Hippocampal formation (tissue), 2 donors: ENCODE data around the gene IMP3.

ENCODE experiments used
- DNase-seq, 2 donors: peaks; one replicate each; lab custom pipeline; 2025; lab: John Stamatoyannopoulos, UW

IMP3 gene

GRCh38 chr15:75672646-75673425 is 32.8 kb upstream of the IMP3 start:
- DNase-seq: no peak

GRCh38 chr15:75671730-75672602 is 31.9 kb upstream of the IMP3 start:
- no peak for DNase-seq

DNA sequence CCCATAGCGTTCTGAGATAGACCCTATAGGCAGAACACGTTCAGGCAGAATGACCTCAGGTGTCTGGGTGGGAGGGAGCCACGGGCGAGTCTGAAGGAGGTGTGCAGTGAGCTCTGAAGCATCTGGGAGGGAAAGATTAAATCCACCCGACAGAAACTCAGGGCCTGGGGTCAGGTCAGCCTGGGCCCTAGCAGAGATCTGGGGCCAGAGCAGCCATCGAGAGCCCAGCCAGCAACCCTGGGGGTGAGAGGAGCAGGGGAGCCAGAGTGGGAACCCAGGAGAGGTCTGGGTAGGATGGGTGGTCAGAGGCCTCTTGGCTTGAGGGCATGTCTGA is 29.8 kb upstream of the IMP3 start:
- no peak for DNase-seq

DNA sequence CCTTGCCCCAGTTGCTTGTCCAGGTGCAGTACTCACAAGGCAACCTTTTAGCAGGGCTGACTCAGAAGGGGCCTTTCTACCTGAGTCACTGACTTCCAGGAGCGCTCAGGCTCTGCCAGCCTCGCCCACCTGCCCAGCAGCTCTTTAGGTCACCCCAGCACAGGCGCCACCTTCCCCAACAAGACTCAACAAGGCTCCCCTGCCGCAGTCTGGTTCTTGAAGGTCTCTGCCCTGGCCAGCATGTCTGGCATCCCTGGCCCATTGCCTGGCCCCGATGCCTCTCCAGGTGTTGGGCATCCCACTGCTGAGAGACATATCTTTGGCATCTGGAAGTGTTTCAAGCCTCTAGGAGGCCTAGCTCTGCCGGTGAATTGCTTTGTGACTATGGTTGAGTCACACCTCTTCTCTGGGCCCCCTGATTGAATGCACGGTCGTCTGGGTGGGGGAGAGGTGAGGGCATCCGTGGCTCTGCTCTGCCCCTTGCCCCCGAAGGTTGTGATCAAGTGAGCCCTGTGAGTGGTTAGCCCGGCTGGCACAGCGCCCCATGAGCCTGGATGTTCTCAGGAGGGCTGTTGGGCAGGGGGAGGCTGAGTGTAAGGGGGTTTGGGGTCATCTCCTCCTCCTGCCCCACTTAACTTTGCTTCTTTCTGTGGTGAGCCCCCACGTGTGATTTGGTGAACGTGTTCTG is 29.3 kb upstream of the IMP3 start:
- DNase-seq: no peak

DNA sequence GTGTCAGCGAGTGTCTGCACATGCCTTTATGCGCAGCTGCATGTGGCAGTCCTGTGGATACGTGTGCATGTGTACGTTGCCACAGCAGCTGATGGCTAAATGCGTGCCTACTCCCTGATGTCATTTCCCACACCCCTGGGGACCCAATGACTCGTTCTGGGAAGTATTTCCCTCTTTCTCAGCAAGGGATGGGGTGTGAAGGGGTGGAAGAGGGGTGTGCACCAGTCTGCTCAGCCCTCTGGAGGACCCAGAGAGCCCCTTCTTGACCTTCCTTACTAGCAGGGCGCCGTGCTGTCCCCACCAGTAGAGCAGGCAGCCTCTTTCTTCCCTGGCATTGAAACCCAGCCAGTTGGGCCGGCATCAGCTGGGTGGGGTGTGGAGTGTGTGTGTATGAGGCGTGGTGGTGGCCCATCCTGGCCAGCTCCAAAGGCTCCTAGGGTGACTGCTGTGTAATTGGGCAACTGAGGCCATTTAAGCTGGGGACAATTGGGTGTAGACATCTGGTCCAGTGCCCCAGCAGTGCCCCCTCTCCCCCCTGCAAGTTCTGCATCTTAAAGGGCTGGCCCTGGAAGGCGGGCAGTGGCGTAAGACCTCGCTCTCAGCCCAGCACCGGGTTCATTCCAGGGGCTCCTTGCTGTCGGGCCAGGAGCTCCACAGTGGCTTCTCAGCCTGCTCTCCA is 26.9 kb upstream of the IMP3 start:
- DNase-seq: no peak

- no peak for DNase-seq
These were observed 24.0 kb upstream of the IMP3 start for GRCh38 chr15:75663931-75664421.

DNA sequence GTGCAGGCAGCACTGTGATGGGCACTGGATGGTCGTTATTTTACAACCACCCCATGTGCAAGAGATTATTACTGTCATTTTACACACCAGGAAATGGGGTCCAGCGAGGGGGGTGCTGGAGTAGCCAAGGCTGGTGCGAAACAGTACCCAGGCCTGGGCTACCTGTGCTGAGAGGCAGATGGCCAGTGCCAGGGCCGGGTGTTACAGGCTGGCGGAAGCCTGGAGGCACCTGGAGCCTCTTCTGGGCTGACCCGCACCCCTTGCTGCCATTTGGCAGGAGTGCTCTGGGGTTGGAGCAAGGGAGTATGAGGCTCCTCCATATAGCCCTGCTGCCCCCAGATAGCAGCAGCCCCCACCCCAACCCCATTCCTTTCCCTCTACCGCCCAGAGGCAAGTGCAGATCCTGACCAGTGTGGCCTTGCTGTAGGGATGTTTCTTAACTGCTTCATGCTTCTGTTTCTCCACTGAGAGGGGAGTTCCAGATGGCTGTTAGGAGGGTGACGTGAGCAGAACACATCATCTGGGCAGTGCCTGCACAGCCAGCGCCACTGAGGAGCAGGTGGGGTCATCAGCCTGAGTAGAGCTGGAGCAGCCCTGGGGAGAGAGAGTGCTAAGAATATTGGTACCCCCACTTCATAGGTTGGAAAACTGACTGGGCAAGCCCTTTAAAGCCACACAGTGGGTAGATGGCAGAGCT is 22.9 kb upstream of the IMP3 start:
- DNase-seq: no peak

- DNase-seq: no peak
These were observed 21.7 kb upstream of the IMP3 start for GRCh38 chr15:75661756-75662140.

DNA sequence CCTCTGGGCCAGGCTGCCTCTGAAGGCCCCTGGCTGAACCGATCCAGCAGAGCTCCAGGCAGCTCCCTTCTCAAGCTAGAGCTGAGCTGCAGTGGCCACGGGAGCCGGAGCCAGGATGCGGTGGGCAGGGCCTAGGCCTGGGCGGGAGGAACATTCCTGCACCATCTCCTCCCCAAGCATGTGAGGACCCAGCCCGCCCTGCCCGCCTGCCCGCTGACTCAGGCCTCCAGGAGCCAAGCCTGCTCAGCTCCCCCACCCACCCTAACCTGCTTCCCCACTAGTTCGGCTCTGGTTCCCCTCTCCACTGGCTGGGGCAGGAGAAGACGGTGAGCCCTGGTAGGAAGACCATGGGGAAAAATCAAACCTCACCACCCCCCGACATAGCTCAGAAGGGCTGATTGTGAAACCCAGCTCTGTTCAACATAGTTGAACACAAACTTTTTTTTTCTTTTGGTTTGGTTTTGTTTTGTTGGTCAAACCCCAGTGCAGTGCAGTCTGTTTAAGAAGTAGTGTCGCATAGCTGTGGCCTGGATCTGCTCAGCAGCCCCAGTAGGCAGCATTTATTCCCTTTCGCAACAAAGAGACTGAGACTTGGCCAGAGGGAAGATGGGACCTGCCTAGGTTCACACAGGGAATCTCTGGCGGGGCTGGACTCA is 21.2 kb upstream of the IMP3 start:
- no peak for DNase-seq

DNA sequence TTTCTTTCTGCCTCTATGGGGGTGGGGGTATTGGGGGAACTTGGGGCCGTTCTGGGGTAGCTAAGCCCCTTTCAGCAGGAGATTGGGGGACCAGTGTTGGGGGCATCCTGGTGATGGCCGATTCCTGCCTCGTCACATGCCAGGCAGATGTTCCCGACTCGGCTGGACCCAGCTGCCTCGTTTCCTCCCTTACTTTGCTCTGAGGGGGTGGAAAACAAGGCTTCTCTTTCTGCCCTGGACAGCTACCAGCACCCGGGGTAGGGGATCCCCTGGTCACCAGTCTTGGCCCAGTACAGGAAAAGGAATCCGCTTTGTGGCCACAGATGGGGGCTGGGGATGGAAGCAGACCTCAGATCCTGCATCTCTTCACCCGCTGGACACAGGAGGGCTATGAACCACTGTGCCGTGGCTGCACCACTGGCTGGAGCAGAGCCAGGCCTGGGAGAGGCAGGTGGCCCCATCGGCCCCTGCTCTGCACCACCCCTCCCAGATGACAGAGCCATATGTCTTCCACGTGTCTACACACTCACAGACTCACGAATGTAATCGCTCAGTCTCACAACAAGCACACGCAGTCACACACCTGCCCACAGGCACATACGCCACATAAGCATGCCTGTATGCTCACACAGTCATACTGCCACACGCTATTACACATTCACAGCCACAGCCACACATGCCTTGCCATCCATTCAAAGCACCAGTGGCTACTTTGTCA is 20.1 kb upstream of the IMP3 start:
- DNase-seq: no peak

DNA sequence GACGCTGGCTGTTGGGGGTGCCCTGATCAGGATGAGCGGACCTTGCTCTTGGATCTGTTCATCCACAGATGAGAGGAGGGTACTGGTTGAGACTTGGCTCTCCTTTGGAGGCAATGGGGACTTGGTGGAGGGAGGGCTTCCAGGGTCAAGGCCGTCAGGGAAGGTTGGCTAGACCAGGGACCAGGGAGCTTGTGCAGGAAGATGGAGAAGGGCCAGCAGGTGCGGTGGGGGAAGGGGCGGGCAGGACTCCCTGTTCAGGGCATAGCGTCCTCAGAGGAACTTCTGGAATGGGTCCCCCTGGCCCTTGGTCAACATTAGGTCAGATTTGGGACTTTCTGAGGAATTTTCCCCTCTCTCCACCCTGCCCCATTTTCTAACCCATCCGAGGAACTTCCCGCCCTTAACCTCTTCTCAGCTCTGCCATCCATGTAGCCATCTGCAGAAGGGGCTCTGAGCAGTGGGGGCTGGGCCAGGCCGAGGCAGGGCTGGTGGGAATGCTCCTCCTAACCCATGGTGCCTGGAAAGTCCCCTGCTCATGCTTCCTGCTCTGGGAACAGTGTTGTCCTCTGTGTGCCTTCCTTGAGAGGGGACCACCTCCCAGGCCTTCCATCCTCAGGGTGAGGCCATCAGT is 19.2 kb upstream of the IMP3 start:
- no peak for DNase-seq

DNA sequence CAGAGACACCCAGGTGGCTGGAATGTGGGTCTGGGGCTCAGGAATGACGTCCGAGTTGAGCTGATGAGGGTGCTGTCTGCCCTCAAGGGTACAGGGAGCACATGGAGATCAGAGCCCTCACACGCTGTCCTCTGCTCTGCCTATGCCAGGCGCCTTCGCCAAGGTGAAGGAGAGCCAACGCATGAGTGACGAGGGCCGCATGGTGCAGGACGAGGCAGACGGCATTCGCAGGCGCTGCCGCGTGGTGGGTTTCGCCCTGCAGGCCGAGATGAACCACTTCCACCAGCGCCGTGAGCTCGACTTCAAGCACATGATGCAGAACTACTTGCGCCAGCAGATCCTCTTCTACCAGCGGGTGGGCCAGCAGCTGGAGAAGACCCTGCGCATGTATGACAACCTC is 16.8 kb upstream of the IMP3 start:
- no peak for DNase-seq

DNA sequence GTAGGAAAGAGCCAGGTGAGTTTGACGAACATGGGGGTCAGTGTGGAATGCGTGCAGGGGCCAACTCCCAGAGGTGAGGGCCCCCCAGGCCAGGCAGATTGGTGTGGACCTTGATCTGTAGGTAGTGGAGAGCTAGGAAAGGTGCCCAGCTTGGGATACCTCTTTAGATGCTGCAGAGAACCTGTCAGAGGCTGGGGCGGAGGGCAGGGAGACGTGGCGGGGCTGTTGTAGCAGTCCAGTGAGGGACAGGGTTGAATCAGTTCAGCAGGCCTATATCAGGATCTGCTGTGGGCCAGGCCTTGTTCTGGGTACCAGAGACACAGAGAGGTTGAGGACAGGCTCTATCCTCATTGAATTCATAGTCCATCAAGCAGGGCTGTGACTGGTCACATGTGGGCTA is 16.3 kb upstream of the IMP3 start:
- no peak for DNase-seq

GRCh38 chr15:75655931-75656330 is 15.9 kb upstream of the IMP3 start:
- DNase-seq: no peak

DNA sequence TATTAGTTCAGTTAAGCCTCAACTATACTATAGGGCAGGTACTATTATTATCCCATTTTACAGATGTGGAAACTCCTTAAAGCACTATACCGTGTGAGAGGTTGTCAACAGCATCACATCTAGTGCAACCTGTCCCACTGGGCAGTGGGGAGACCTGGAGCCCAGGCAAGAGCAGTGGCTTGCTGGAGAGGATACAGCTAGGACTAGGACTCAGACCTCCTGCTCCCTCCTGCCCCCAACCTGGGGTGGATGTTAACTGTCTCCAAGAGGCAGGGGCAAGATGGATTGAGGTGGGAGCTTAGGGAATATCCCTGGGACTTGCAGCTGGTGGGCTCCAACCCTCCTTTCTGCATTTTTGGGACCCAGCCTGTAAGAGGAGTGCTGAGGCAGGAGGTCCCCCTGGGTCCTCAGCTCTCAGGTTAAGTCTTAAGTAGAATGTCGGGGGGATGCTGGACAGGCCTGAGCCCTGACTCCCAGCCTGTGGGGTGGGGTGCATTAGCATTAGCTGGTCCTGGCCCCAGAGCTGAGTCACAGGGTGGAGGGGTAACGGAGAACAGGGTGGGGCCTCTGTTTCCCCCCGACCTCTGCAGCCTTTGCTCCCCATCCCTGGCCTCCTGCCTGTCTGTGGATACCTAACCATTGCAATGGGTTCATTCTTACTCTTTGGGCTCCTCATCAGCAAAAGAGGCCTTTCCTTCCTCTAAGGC is 14.3 kb upstream of the IMP3 start:
- no peak for DNase-seq

DNA sequence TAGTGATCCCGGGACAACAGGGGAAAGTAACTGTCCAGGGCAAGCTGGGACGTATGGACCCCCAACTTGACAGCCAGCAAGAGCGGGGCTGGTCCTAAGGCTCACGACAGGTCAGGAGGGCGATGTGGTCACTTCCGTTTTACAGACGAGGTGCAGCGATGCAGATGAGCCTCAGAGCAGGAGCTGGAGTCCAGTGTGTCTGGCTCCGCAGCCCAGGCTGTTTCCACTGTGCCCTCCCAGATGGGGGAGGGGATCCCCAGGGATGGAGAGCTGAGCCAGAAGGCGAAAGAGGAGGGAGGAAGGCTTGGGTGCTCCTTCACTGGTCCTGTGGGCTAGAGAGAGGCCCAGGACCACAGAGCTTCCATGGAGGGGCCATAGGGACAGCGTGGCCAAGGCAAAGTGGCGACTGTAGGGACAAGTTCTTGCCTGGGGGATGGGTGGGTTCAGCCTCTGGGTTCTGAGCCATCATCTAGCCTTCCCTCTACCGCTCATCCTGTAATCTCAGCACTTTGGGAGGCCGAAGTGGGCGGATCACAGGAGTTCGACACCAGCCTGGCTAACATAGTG is 13.4 kb upstream of the IMP3 start:
- no peak for DNase-seq

GRCh38 chr15:75651810-75652543 is 12.0 kb upstream of the IMP3 start:
- no peak for DNase-seq
